Measurements from ENCODE around the gene MTMR8. TPM values are rescaled to one million over a fixed set of nuclear protein-coding genes. Genes with fewer than 3 reads are reported as not detected.

Gene MTMR8
- total RNA-seq, 1 donor from 2014 or later = 3.4 TPM

GRCh38 chrX:64313624-64314023 lies 81.6 kb downstream of the MTMR8 start:
- no peak for DNase-seq (ENCODE audit: low spot score)

DNA sequence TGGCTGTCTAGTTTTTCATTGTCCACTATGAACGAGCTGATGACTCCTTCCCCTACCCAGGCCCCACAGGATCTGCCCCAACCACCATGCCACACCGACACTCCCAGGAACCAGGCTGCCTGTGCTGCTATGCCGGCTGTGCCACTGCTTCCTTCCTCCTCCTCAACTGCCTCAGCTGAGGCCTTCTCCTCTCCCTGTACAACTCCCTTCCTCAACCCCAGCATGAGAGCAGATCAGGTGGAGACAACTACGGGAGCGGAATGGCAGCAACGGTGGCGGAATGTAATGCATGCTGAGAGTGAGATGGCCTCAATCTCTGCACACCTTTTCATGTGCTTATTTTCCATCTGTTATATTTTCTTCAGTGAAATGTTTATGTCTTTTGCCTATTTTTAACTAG lies 88.5 kb downstream of the MTMR8 start:
- no peak for DNase-seq (ENCODE audit: low spot score)

GRCh38 chrX:64291123-64291522 lies 104.1 kb downstream of the MTMR8 start:
- DNase-seq (ENCODE audit: low spot score) = no peak

- DNase-seq (ENCODE audit: low spot score) = no peak
Observed at GRCh38 chrX:64265265-64265664, 130.0 kb downstream of the MTMR8 start.

GRCh38 chrX:64230123-64230970 lies 164.9 kb downstream of the MTMR8 start, which contains the start of gene ASB12:
TSS of gene ASB12 (minus strand) at chrX:64230607. CDS start at chrX:64225650, 4,957 bp downstream.
- no peak for DNase-seq (ENCODE audit: low spot score)

- no peak for DNase-seq (ENCODE audit: low spot score)
Observed at GRCh38 chrX:64229154-64229553, 166.1 kb downstream of the MTMR8 start.

Other genes with a start within 250 kb of the MTMR8 start
- 6.0 TPM for gene AMER1, start 189.7 kb downstream of the MTMR8 start, total RNA-seq
- 0.14 TPM for gene ASB12, start 164.8 kb downstream of the MTMR8 start, total RNA-seq